Endothelial cell of umbilical vein (primary cell): ENCODE results near the gene PCDH17.

ENCODE experiments used
- EZH2 ChIP-seq: IDR thresholded peaks from 2 replicates; pipeline ENCODE4 v1.6.1; 2012; ENCODE audit warnings: borderline replicate concordance, low read depth, mild to moderate bottlenecking, moderate library complexity, low read length, inconsistent platforms; ENCODE audit not compliant: severe bottlenecking
- FOS ChIP-seq: IDR thresholded peaks from 2 replicates; pipeline ENCODE4 v1.6.1; 2011; ENCODE audit warnings: mild to moderate bottlenecking, low read length, moderate library complexity, borderline replicate concordance; ENCODE audit not compliant: insufficient read depth
- GATA2 ChIP-seq: IDR thresholded peaks from 2 replicates; pipeline ENCODE4 v1.7.0; 2011; ENCODE audit warnings: low read depth, mild to moderate bottlenecking, moderate library complexity, mixed read lengths, low read length; ENCODE audit not compliant: insufficient read length, insufficient read depth
- POLR2A ChIP-seq: IDR thresholded peaks from 2 replicates; pipeline ENCODE4 v1.6.1; 2012; ENCODE audit warnings: low read depth, mild to moderate bottlenecking, control low read depth, low read length
- POLR2AphosphoS5 ChIP-seq: IDR thresholded peaks from 2 replicates; pipeline ENCODE4 v1.6.1; 2012; ENCODE audit warnings: low read depth, mild to moderate bottlenecking, control low read depth, low read length, moderate library complexity; ENCODE audit not compliant: insufficient read depth
- TF ChIP-seq, protein P1 (sequence below), 2 donors: IDR thresholded peaks; 1 replicate in 1 of 2; 2 replicates in 1 of 2; pipeline ENCODE4 v1.5.1; 2011; ENCODE audit warnings: low read length in 2 of 2, mild to moderate bottlenecking in 2 of 2, moderate library complexity in 2 of 2, control low read depth in 1 of 2, inconsistent platforms in 1 of 2, low read depth in 1 of 2; ENCODE audit not compliant: insufficient read depth in 1 of 2; ENCODE audit errors: extremely low read depth in 1 of 2
- TF ChIP-seq, protein P2 (sequence below): IDR thresholded peaks from 2 replicates; pipeline ENCODE4 v1.6.1; 2011; ENCODE audit not compliant: insufficient read depth, insufficient read length

DNA sequence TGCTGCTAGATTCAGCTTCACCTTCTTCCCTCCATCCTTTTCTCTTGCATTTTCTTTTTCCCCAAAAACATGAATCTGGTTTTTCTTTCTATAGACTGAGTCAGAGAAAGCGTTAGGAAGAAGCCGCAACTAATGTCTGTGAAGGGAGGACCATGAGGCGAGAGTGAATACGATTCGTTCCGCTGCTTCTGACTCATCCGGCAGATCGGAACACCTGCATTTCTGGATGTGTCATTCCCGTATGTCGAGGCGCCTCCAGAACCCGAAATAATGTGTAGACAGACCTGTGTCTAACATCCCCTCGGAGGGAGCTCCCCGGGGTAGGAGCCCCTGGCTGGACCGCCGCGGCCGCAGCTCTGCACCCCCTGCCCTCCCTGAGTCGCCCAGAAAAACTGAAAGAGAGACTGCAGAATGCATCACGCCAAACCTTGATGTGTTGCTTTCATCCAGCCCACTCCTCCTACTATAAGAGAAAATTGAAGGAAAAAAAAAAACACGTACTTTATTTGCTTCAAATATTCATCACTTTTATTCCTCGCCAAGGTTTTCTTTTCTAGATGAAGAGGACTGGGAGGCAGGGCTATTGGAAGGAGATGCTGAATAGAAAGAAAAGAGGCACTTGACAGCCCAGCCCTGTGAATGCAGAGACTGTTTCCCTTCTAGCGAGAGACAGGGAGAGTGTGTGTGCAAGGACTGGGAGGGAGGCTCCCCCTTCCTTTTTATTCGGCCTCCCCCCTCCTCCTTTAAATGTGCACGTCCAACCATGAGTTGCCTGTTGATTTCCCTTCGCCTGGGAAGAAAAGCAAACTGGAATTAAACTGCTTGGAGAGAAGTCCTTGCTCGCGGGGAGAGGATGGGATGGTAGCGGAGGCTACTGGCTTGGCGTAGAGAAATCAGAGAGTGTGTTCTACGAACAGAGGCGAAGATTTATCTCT lies 616 bp upstream of the PCDH17 start:
- TF ChIP-seq, protein P1, sequence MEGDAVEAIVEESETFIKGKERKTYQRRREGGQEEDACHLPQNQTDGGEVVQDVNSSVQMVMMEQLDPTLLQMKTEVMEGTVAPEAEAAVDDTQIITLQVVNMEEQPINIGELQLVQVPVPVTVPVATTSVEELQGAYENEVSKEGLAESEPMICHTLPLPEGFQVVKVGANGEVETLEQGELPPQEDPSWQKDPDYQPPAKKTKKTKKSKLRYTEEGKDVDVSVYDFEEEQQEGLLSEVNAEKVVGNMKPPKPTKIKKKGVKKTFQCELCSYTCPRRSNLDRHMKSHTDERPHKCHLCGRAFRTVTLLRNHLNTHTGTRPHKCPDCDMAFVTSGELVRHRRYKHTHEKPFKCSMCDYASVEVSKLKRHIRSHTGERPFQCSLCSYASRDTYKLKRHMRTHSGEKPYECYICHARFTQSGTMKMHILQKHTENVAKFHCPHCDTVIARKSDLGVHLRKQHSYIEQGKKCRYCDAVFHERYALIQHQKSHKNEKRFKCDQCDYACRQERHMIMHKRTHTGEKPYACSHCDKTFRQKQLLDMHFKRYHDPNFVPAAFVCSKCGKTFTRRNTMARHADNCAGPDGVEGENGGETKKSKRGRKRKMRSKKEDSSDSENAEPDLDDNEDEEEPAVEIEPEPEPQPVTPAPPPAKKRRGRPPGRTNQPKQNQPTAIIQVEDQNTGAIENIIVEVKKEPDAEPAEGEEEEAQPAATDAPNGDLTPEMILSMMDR (IDR thresholded peaks at IDR 0.05; ENCODE audit: extremely low read depth in 1 of 2, insufficient read depth in 1 of 2, low read depth in 1 of 2, low read length in 2 of 2), result no peak
- TF ChIP-seq POLR2AphosphoS5, result no peak
- no peak for TF ChIP-seq POLR2A
- TF ChIP-seq EZH2, result no peak
- peak; percentile 70 for TF ChIP-seq FOS
- TF ChIP-seq, protein P2, sequence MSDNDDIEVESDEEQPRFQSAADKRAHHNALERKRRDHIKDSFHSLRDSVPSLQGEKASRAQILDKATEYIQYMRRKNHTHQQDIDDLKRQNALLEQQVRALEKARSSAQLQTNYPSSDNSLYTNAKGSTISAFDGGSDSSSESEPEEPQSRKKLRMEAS, result no peak
- no peak for TF ChIP-seq GATA2
